ENCODE results near the gene MYO5C. TPM values are rescaled to one million over a fixed set of nuclear protein-coding genes. Genes with fewer than 3 reads are reported as not detected.

MYO5C gene
- 1 to 10 TPM in 1 of 2 donors, under 1 TPM in 1; 0.69 to 1.6 TPM for total RNA-seq

- H3K4me1 Mint-ChIP-seq (ENCODE audit: low read depth) = peaks cover 3% of the 10 kb centered on the region
- peak within 1 kb of the TSS; percentile 57 to 69 for H3K4me3 Mint-ChIP-seq
- no peaks in the 10 kb centered on the region for H3K36me3 Mint-ChIP-seq (ENCODE audit: insufficient read depth in 2 of 2)
- no peak within 1 kb of the TSS for H3K27ac Mint-ChIP-seq
- H3K27me3 Mint-ChIP-seq (ENCODE audit: low read depth) = peaks cover 35% of the 10 kb centered on the region
- DNase-seq (peak in 1 of 2 donors; percentile 16), ATAC-seq (replicated peaks in 1 of 2) (peak; percentile 45 to 53)
- H3K9me3 Mint-ChIP-seq = no peaks in the 10 kb centered on the region
These were observed at the start of gene MYO5C for GRCh38 chr15:52295421-52296001. Gene MYO5C, minus strand, starts transcription at chr15:52295804. Its CDS starts 168 bp downstream, at chr15:52295636.

GRCh38 chr15:52344592-52344991 is 49.0 kb upstream of the MYO5C start:
- Mint-ChIP-seq H3K36me3 (ENCODE audit: insufficient read depth in 2 of 2) (peaks cover 0 to 1% of the 10 kb centered on the region in 2 donors), H3K4me3 (no peak overlapping the region), H3K9me3 (no peaks in the 10 kb centered on the region), H3K27ac (peak overlapping the region; percentile 12), H3K4me1 (ENCODE audit: low read depth) (no peaks in the 10 kb centered on the region), H3K27me3 (ENCODE audit: low read depth) (no peaks in the 10 kb centered on the region)
- no peak for ATAC-seq (replicated peaks in 1 of 2)
- DNase-seq = no peak

GRCh38 chr15:52343831-52344230 is 48.2 kb upstream of the MYO5C start:
- H3K36me3 Mint-ChIP-seq (ENCODE audit: insufficient read depth in 2 of 2) = peaks cover 0 to 1% of the 10 kb centered on the region in 2 donors
- no peak for ATAC-seq (replicated peaks in 1 of 2)

GRCh38 chr15:52340093-52340492 is 44.5 kb upstream of the MYO5C start:
- H3K4me3 Mint-ChIP-seq = no peak overlapping the region
- no peaks in the 10 kb centered on the region for H3K27me3 Mint-ChIP-seq (ENCODE audit: low read depth)
- peaks cover 9% of the 10 kb centered on the region for H3K4me1 Mint-ChIP-seq (ENCODE audit: low read depth)
- no peak for DNase-seq
- no peak for ATAC-seq (replicated peaks in 1 of 2)
- no peaks in the 10 kb centered on the region for H3K9me3 Mint-ChIP-seq
- no peak overlapping the region for H3K27ac Mint-ChIP-seq
- H3K36me3 Mint-ChIP-seq (ENCODE audit: insufficient read depth in 2 of 2) = no peaks in the 10 kb centered on the region

More at GRCh38 chr15:52343831-52344230, 48.2 kb upstream of the MYO5C start:
- no peaks in the 10 kb centered on the region for H3K4me1 Mint-ChIP-seq (ENCODE audit: low read depth)
- H3K9me3 Mint-ChIP-seq = no peaks in the 10 kb centered on the region
- DNase-seq = no peak
- H3K4me3 Mint-ChIP-seq = no peak overlapping the region
- no peaks in the 10 kb centered on the region for H3K27me3 Mint-ChIP-seq (ENCODE audit: low read depth)
- H3K27ac Mint-ChIP-seq = peak overlapping the region; percentile 12

GRCh38 chr15:52338891-52339290 is 43.3 kb upstream of the MYO5C start:
- Mint-ChIP-seq H3K27me3 (ENCODE audit: low read depth) (no peaks in the 10 kb centered on the region), H3K4me3 (no peak overlapping the region), H3K9me3 (no peaks in the 10 kb centered on the region), H3K4me1 (ENCODE audit: low read depth) (peaks cover 9% of the 10 kb centered on the region), H3K36me3 (ENCODE audit: insufficient read depth in 2 of 2) (no peaks in the 10 kb centered on the region), H3K27ac (no peak overlapping the region)
- ATAC-seq (replicated peaks in 1 of 2) (no peak), DNase-seq (no peak)

- Mint-ChIP-seq H3K27ac (no peak overlapping the region), H3K27me3 (ENCODE audit: low read depth) (no peaks in the 10 kb centered on the region), H3K9me3 (no peaks in the 10 kb centered on the region), H3K4me3 (no peak overlapping the region), H3K4me1 (ENCODE audit: low read depth) (peaks cover 11% of the 10 kb centered on the region), H3K36me3 (ENCODE audit: insufficient read depth in 2 of 2) (no peaks in the 10 kb centered on the region)
- ATAC-seq (replicated peaks in 1 of 2) (no peak), DNase-seq (no peak)
These were observed 42.5 kb upstream of the MYO5C start for GRCh38 chr15:52338058-52338457.

GRCh38 chr15:52337198-52337853 is 41.7 kb upstream of the MYO5C start:
- DNase-seq = no peak
- Mint-ChIP-seq H3K27ac (peak overlapping the region; percentile 25), H3K4me3 (no peak overlapping the region), H3K4me1 (ENCODE audit: low read depth) (peaks cover 18% of the 10 kb centered on the region), H3K9me3 (no peaks in the 10 kb centered on the region), H3K36me3 (ENCODE audit: insufficient read depth in 2 of 2) (no peaks in the 10 kb centered on the region), H3K27me3 (ENCODE audit: low read depth) (no peaks in the 10 kb centered on the region)
- no peak for ATAC-seq (replicated peaks in 1 of 2)

- Mint-ChIP-seq H3K4me3 (no peak overlapping the region), H3K4me1 (ENCODE audit: low read depth) (peaks cover 26% of the 10 kb centered on the region), H3K36me3 (ENCODE audit: insufficient read depth in 2 of 2) (no peaks in the 10 kb centered on the region), H3K27me3 (ENCODE audit: low read depth) (no peaks in the 10 kb centered on the region), H3K9me3 (no peaks in the 10 kb centered on the region), H3K27ac (peak overlapping the region; percentile 25)
- DNase-seq (no peak), ATAC-seq (replicated peaks in 1 of 2) (no peak)
These were observed 40.9 kb upstream of the MYO5C start for GRCh38 chr15:52336529-52336928.

GRCh38 chr15:52334491-52335160 is 39.0 kb upstream of the MYO5C start:
- H3K4me3 Mint-ChIP-seq = no peak overlapping the region
- H3K9me3 Mint-ChIP-seq = no peaks in the 10 kb centered on the region
- no peaks in the 10 kb centered on the region for H3K36me3 Mint-ChIP-seq (ENCODE audit: insufficient read depth in 2 of 2)
- no peak for ATAC-seq (replicated peaks in 1 of 2)
- H3K27ac Mint-ChIP-seq = no peak overlapping the region
- H3K27me3 Mint-ChIP-seq (ENCODE audit: low read depth) = no peaks in the 10 kb centered on the region
- no peak for DNase-seq
- peaks cover 32% of the 10 kb centered on the region for H3K4me1 Mint-ChIP-seq (ENCODE audit: low read depth)

- ATAC-seq (replicated peaks in 1 of 2) (peak; percentile 100), DNase-seq (peak; percentile 66 to 67)
- peak overlapping the region; percentile 60 for H3K27ac Mint-ChIP-seq
- H3K27me3 Mint-ChIP-seq (ENCODE audit: low read depth) = no peaks in the 10 kb centered on the region
- no peaks in the 10 kb centered on the region for H3K9me3 Mint-ChIP-seq
- peak overlapping the region; percentile 30 to 50 for H3K4me3 Mint-ChIP-seq
- H3K4me1 Mint-ChIP-seq (ENCODE audit: low read depth) = peaks cover 23% of the 10 kb centered on the region
- H3K36me3 Mint-ChIP-seq (ENCODE audit: insufficient read depth in 2 of 2) = peaks cover 0 to 5% of the 10 kb centered on the region in 2 donors
These were observed 36.1 kb upstream of the MYO5C start for GRCh38 chr15:52331490-52332240.

GRCh38 chr15:52329987-52330386 is 34.4 kb upstream of the MYO5C start:
- no peak overlapping the region for H3K27ac Mint-ChIP-seq
- DNase-seq (no peak), ATAC-seq (replicated peaks in 1 of 2) (peak in 1 of 2 donors; percentile 19)
- H3K9me3 Mint-ChIP-seq = no peaks in the 10 kb centered on the region
- H3K4me3 Mint-ChIP-seq = no peak overlapping the region
- no peaks in the 10 kb centered on the region for H3K27me3 Mint-ChIP-seq (ENCODE audit: low read depth)
- H3K4me1 Mint-ChIP-seq (ENCODE audit: low read depth) = peaks cover 22% of the 10 kb centered on the region
- H3K36me3 Mint-ChIP-seq (ENCODE audit: insufficient read depth in 2 of 2) = peaks cover 0 to 5% of the 10 kb centered on the region in 2 donors

- DNase-seq (no peak), ATAC-seq (replicated peaks in 1 of 2) (no peak)
- Mint-ChIP-seq H3K36me3 (ENCODE audit: insufficient read depth in 2 of 2) (peaks cover 0 to 5% of the 10 kb centered on the region in 2 donors), H3K4me1 (ENCODE audit: low read depth) (peaks cover 22% of the 10 kb centered on the region), H3K9me3 (no peaks in the 10 kb centered on the region), H3K27ac (peak overlapping the region; percentile 21), H3K4me3 (no peak overlapping the region), H3K27me3 (ENCODE audit: low read depth) (no peaks in the 10 kb centered on the region)
These were observed 33.5 kb upstream of the MYO5C start for GRCh38 chr15:52329150-52329549.

- Mint-ChIP-seq H3K36me3 (ENCODE audit: insufficient read depth in 2 of 2) (peaks cover 0 to 5% of the 10 kb centered on the region in 2 donors), H3K4me1 (ENCODE audit: low read depth) (peaks cover 22% of the 10 kb centered on the region), H3K4me3 (no peak overlapping the region), H3K9me3 (no peaks in the 10 kb centered on the region), H3K27ac (peak overlapping the region; percentile 21), H3K27me3 (ENCODE audit: low read depth) (no peaks in the 10 kb centered on the region)
- ATAC-seq (replicated peaks in 1 of 2) (no peak), DNase-seq (no peak)
These were observed 33.1 kb upstream of the MYO5C start for GRCh38 chr15:52328680-52329079.
